Nephron (organoid): Measurements from ENCODE around the gene DNM2.

Experiments
- H3K27ac Mint-ChIP-seq, 3 experiments: 2 replicates each; pipeline ENCODE4 v1.8.0; 2020; ENCODE audit warnings: mixed read lengths in 3 of 3, mild to moderate bottlenecking in 2 of 3, moderate library complexity in 1 of 3
- H3K27me3 Mint-ChIP-seq: 2 replicates; pipeline ENCODE4 v1.8.0; 2021; ENCODE audit warnings: low read depth, mild to moderate bottlenecking, moderate library complexity, mixed read lengths
- H3K36me3 Mint-ChIP-seq: 2 replicates; pipeline ENCODE4 v1.8.0; 2020; ENCODE audit warnings: low read depth, mixed read lengths
- H3K4me1 Mint-ChIP-seq: 2 replicates; pipeline ENCODE4 v1.8.0; 2020; ENCODE audit warnings: mixed read lengths
- H3K4me3 Mint-ChIP-seq, 3 experiments: 2 replicates each; pipeline ENCODE4 v1.8.0; 2020; ENCODE audit warnings: mild to moderate bottlenecking in 3 of 3, mixed read lengths in 3 of 3, moderate library complexity in 2 of 3
- H3K9me3 Mint-ChIP-seq: 2 replicates; pipeline ENCODE4 v1.8.0; 2020; ENCODE audit warnings: mixed read lengths
- TF ChIP-seq, protein P1 (sequence below), 3 experiments: fragments of 200-600 bp; sonication (generic); IDR thresholded peaks; one replicate each; pipeline ENCODE4 v1.5.0; 2021; ENCODE audit warnings: antibody characterized with exemption in 3 of 3; ENCODE audit not compliant: unreplicated experiment in 3 of 3

DNM2 gene

DNA sequence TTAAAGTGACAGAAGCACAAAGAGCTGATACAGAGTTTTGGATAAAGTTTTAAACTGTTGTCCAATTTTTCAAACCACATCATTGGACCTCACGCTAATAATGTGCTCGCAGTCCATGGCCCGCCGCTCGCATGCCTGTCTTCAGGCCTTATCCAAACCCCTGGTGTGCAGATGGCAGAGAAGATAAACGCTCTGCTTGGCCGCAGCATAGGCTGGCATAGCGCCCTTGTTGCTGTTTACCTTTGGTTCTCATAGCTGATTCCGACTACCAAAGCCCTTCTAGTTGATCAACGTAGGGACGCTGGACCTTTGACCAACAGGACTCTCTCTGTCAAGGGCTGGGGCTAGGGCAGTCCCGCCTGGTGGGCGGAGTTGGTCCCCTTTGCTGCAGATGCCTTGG is 40.1 kb upstream of the DNM2 start:
- no peaks in the 10 kb centered on the region for H3K27me3 Mint-ChIP-seq
- H3K27ac Mint-ChIP-seq: no peak overlapping the region
- no peaks in the 10 kb centered on the region for H3K4me1 Mint-ChIP-seq
- no peaks in the 10 kb centered on the region for H3K9me3 Mint-ChIP-seq
- no peak overlapping the region for H3K4me3 Mint-ChIP-seq
- peaks cover 75% of the 10 kb centered on the region for H3K36me3 Mint-ChIP-seq
- TF ChIP-seq, protein P1, sequence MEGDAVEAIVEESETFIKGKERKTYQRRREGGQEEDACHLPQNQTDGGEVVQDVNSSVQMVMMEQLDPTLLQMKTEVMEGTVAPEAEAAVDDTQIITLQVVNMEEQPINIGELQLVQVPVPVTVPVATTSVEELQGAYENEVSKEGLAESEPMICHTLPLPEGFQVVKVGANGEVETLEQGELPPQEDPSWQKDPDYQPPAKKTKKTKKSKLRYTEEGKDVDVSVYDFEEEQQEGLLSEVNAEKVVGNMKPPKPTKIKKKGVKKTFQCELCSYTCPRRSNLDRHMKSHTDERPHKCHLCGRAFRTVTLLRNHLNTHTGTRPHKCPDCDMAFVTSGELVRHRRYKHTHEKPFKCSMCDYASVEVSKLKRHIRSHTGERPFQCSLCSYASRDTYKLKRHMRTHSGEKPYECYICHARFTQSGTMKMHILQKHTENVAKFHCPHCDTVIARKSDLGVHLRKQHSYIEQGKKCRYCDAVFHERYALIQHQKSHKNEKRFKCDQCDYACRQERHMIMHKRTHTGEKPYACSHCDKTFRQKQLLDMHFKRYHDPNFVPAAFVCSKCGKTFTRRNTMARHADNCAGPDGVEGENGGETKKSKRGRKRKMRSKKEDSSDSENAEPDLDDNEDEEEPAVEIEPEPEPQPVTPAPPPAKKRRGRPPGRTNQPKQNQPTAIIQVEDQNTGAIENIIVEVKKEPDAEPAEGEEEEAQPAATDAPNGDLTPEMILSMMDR (IDR thresholded peaks at IDR 0.05; ENCODE audit: unreplicated experiment in 3 of 3): no peak

DNA sequence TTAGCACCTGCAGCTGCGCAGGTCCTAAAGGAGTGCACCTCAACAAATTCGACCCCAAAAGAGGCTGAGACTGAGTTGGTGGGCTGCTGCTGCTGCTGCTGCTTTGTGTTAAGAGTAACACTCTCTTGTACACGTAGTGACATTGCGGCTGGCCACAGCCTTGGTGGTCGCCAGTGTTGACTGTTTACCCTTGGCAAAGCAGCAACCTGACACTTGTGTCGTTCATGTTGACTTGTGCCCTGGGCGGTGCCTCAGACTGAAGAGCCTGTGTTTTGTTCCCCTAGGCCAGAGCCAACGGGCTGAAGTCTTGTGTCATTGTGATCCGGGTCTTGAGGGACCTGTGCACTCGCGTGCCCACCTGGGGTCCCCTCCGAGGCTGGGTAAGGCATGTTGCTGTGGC is 39.1 kb upstream of the DNM2 start:
- Mint-ChIP-seq H3K4me3 (no peak overlapping the region), H3K36me3 (peaks cover 72% of the 10 kb centered on the region), H3K4me1 (no peaks in the 10 kb centered on the region), H3K27me3 (no peaks in the 10 kb centered on the region), H3K9me3 (no peaks in the 10 kb centered on the region), H3K27ac (no peak overlapping the region)
- TF ChIP-seq, protein P1 (IDR thresholded peaks at IDR 0.05; ENCODE audit: unreplicated experiment in 3 of 3): no peak

DNA sequence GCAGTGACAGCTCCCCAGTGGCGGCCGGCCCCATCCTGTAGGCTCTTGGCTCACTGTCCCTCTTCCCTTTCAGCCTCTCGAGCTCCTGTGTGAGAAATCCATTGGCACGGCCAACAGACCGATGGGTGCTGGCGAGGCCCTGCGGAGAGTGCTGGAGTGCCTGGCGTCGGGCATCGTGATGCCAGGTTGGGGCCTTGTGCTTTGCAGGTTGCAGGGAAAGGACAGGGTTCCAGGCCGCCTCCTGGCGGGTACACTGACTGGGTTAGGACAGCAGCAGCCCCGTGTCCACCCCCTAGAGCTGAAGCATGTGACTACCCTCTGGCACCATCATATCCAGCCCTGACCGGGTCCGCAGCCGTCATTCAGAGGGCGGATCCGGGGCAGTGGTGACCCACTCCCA is 38.1 kb upstream of the DNM2 start:
- no peaks in the 10 kb centered on the region for H3K27me3 Mint-ChIP-seq
- peaks cover 73% of the 10 kb centered on the region for H3K36me3 Mint-ChIP-seq
- no peaks in the 10 kb centered on the region for H3K9me3 Mint-ChIP-seq
- no peak overlapping the region for H3K27ac Mint-ChIP-seq
- no peak overlapping the region for H3K4me3 Mint-ChIP-seq
- no peaks in the 10 kb centered on the region for H3K4me1 Mint-ChIP-seq
- TF ChIP-seq, protein P1 (IDR thresholded peaks at IDR 0.05; ENCODE audit: unreplicated experiment in 3 of 3): no peak

DNA sequence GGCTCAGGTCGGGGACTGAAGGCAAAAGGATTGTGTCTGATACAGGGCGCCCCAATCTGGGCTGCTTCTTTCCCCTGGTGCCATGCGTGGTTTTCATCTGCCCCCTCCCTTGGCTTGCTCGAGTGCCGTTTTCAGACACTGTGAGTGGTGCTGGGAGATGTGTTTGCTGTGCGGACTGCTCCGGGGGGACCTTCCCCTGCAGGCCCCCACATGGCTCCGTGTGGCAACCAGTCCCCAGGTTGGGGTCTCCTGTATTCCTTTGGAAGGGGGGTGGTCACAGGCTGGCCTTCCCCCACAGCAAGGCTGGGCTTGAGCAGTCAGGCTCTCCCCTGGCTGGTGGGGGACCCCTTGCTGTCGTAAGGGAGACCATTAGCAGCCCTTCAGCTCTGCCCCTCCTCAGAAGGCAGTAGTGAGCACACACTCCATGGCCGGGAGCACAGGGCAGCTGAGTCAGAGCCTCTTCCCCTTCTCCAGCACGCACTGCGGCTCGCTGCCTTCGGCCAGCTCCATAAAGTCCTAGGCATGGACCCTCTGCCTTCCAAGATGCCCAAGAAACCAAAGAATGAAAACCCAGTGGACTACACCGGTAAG is 37.2 kb upstream of the DNM2 start:
- Mint-ChIP-seq H3K9me3 (no peaks in the 10 kb centered on the region), H3K36me3 (peaks cover 73% of the 10 kb centered on the region), H3K27ac (no peak overlapping the region), H3K27me3 (no peaks in the 10 kb centered on the region), H3K4me3 (no peak overlapping the region), H3K4me1 (no peaks in the 10 kb centered on the region)
- TF ChIP-seq, protein P1 (IDR thresholded peaks at IDR 0.05; ENCODE audit: unreplicated experiment in 3 of 3): no peak

DNA sequence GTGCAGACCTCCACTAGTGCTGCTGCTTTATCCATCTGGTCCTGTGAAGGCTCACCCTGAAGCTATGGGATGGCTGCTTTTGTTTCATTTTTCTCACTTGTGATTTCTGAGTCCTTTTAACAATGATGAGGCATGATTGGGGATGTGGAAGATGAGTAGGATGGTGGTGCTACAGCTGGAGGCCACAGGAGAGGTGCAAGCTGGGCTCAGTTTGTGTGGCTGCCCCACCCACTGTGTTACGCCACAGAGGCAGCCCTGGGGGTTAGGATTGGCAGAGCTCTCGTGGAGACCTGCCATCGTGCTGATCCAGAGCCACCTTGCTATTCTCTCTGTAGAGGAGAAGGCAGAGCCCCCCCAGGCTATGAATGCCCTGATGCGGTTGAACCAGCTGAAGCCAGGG is 36.2 kb upstream of the DNM2 start:
- Mint-ChIP-seq H3K36me3 (peaks cover 72% of the 10 kb centered on the region), H3K4me3 (no peak overlapping the region), H3K9me3 (no peaks in the 10 kb centered on the region), H3K27me3 (no peaks in the 10 kb centered on the region), H3K4me1 (no peaks in the 10 kb centered on the region), H3K27ac (no peak overlapping the region)
- TF ChIP-seq, protein P1 (IDR thresholded peaks at IDR 0.05; ENCODE audit: unreplicated experiment in 3 of 3): no peak

DNA sequence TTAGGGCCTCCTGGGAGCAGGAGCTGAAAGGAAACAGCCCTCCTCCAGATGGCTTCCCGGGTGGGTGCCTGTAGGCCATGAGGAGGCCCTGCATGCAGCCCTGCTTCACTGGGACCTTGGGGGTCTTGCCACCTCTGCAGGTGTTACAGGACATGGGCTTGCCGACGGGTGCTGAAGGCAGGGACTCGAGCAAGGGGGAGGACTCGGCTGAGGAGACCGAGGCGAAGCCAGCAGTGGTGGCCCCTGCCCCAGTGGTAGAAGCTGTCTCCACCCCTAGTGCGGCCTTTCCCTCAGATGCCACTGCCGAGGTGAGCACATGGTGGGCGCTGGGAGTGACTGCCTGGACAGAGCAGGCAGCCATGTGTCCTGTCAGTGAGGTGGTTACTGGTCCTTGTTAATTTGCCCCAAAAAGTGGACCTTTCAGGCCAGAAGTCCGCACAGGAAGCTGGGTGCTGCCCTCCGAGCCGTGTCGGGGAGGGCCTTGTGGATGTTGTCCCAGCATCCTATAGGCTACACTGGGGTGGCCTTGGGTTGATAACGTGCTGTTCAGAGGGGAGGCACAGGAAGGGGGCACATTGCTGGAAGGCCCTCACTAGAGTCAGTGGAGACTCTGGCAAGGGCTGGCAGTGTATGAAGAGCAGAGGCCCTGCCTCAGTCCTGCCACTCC is 35.3 kb upstream of the DNM2 start:
- peaks cover 71% of the 10 kb centered on the region for H3K36me3 Mint-ChIP-seq
- no peak overlapping the region for H3K27ac Mint-ChIP-seq
- TF ChIP-seq, protein P1 (IDR thresholded peaks at IDR 0.05; ENCODE audit: unreplicated experiment in 3 of 3): no peak
- H3K27me3 Mint-ChIP-seq: no peaks in the 10 kb centered on the region
- no peaks in the 10 kb centered on the region for H3K9me3 Mint-ChIP-seq
- H3K4me1 Mint-ChIP-seq: no peaks in the 10 kb centered on the region
- H3K4me3 Mint-ChIP-seq: no peak overlapping the region
